OCI-LY3 (cell line): ENCODE measurements around the gene TBX2.

Source experiments
- H2AFZ ChIP-seq: fragments of 200-600, 300-600 bp; shearing (Covaris generic); 2 replicates; pipeline ENCODE4 v1.6.0; 2014; ENCODE audit warnings: antibody characterized with exemption, low read depth, low read length
- H3K27ac ChIP-seq: fragments of 200-600, 300-600 bp; sonication (generic); 2 replicates; pipeline ENCODE4 v1.5.1; 2014; ENCODE audit warnings: mild to moderate bottlenecking, low read length, moderate library complexity, mixed read lengths
- H3K27me3 ChIP-seq: fragments of 200-600, 300-600 bp; sonication (generic); 2 replicates; pipeline ENCODE4 v1.6.1; 2014; ENCODE audit warnings: low read depth, low read length, mixed read lengths
- H3K36me3 ChIP-seq: fragments of 200-600, 300-600 bp; sonication (generic); replicated peaks from 2 replicates; pipeline ENCODE3; 2014; ENCODE audit warnings: low read depth, low read length, mixed read lengths
- H3K4me1 ChIP-seq: fragments of 300-600, 200-600 bp; sonication (generic); 2 replicates; pipeline ENCODE4 v1.6.1; 2014; ENCODE audit warnings: low read length, mixed read lengths
- H3K4me2 ChIP-seq: fragments of 200-600, 300-600 bp; sonication (generic); 2 replicates; pipeline ENCODE4 v1.6.1; 2014; ENCODE audit warnings: low read length, mixed read lengths
- H3K4me3 ChIP-seq: fragments of 300-600, 200-600 bp; sonication (generic); 2 replicates; pipeline ENCODE4 v1.5.1; 2014; ENCODE audit warnings: antibody characterized with exemption, mild to moderate bottlenecking, low read length, moderate library complexity
- H3K79me2 ChIP-seq: fragments of 300-600, 200-600 bp; shearing (Covaris generic); 2 replicates; pipeline ENCODE4 v1.6.1; 2014; ENCODE audit warnings: mild to moderate bottlenecking, low read length, mixed read lengths
- H3K9ac ChIP-seq: fragments of 300-600, 200-600 bp; shearing (Covaris generic); 2 replicates; pipeline ENCODE4 v1.6.0; 2014; ENCODE audit warnings: mild to moderate bottlenecking, low read length, moderate library complexity
- H3K9me3 ChIP-seq: fragments of 200-600, 300-600 bp; shearing (Covaris generic); 2 replicates; pipeline ENCODE4 v1.6.1; 2014; ENCODE audit warnings: low read length, mixed read lengths; ENCODE audit not compliant: insufficient read depth
- H4K20me1 ChIP-seq: fragments of 200-600, 300-600 bp; sonication (generic); 2 replicates; pipeline ENCODE4 v1.6.1; 2016; ENCODE audit warnings: low read length, mixed read lengths; ENCODE audit not compliant: insufficient read depth
- EZH2phosphoT487 ChIP-seq: fragments of 200-600 bp; shearing (Covaris generic); IDR thresholded peaks from 2 replicates; pipeline ENCODE4 v1.6.1; 2018; ENCODE audit warnings: antibody characterized with exemption, mixed run types, low read depth
- TF ChIP-seq, protein P1 (sequence below): fragments of 200-600, 300-600 bp; sonication (generic); IDR thresholded peaks from 2 replicates; pipeline ENCODE4 v1.5.1; 2014; ENCODE audit warnings: antibody characterized with exemption, low read length, low read depth

TBX2 gene

DNA sequence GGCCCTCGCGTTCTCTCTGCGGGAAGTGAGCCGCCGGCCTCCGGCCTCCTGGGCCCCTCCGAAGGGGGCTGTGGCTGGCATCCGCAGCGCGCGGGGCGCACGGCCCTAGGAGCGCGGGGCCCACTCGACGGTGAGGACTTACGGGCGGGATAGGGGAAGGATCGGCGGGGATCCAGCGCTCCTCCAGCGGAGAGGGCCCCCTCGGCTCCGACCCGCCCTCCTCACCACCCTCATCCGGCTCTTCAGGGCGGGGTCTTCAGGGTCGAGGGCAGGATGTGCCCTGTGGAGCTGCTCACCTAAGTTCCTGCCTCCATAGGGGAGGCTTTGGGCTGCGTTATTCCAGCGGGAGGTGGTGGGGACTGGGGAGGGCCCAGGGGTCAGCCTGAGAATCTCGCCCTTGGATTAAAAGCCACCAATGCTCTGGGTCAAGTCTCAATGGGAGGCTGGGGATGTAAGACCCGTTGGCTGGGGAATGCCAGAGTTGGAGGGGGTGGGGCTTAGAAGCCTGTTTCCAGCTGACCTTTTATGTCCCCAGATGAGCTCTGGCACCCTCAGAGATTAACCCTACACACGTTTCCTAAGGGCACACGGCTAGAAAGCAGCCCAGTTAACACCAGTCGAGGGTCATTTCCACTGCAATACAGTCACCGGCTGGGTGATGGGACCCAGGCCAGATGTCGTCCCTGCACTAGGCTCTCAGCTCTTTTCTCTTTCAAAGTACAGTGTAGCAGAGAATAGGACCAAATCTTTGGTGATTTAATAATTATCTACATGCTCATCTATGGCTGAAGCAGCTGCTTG, 13.4 kb downstream of the TBX2 start:
- Histone ChIP-seq H3K4me3 (peak overlapping the region; percentile 72; the same call in 1 of the 2 replicates), H2AFZ (no peak overlapping the region), H3K79me2 (no peaks in the 10 kb centered on the region), H4K20me1 (no peaks in the 10 kb centered on the region), H3K4me1 (no peaks in the 10 kb centered on the region), H3K27me3 (peaks cover 6% of the 10 kb centered on the region; the same call in 1 of the 2 replicates), H3K4me2 (peak overlapping the region; percentile 64), H3K9me3 (no peaks in the 10 kb centered on the region), H3K9ac (no peak overlapping the region), H3K36me3 (no peaks in the 10 kb centered on the region), H3K27ac (no peak overlapping the region)
- TF ChIP-seq EZH2phosphoT487, result no peak

GRCh38 chr17:61413661-61414126, 14.1 kb downstream of the TBX2 start:
- no peaks in the 10 kb centered on the region for H4K20me1 ChIP-seq
- H3K4me3 ChIP-seq, result no peak overlapping the region
- H3K4me2 ChIP-seq, result no peak overlapping the region
- H3K9me3 ChIP-seq, result no peaks in the 10 kb centered on the region
- H3K4me1 ChIP-seq, result no peaks in the 10 kb centered on the region
- no peaks in the 10 kb centered on the region for H3K79me2 ChIP-seq
- peaks cover 6% of the 10 kb centered on the region; the same call in 1 of the 2 replicates for H3K27me3 ChIP-seq
- TF ChIP-seq, protein P1, sequence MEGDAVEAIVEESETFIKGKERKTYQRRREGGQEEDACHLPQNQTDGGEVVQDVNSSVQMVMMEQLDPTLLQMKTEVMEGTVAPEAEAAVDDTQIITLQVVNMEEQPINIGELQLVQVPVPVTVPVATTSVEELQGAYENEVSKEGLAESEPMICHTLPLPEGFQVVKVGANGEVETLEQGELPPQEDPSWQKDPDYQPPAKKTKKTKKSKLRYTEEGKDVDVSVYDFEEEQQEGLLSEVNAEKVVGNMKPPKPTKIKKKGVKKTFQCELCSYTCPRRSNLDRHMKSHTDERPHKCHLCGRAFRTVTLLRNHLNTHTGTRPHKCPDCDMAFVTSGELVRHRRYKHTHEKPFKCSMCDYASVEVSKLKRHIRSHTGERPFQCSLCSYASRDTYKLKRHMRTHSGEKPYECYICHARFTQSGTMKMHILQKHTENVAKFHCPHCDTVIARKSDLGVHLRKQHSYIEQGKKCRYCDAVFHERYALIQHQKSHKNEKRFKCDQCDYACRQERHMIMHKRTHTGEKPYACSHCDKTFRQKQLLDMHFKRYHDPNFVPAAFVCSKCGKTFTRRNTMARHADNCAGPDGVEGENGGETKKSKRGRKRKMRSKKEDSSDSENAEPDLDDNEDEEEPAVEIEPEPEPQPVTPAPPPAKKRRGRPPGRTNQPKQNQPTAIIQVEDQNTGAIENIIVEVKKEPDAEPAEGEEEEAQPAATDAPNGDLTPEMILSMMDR, result no peak
- no peak for TF ChIP-seq EZH2phosphoT487
- no peak overlapping the region for H2AFZ ChIP-seq
- no peak overlapping the region for H3K9ac ChIP-seq
- H3K27ac ChIP-seq, result no peak overlapping the region
- H3K36me3 ChIP-seq, result no peaks in the 10 kb centered on the region

DNA sequence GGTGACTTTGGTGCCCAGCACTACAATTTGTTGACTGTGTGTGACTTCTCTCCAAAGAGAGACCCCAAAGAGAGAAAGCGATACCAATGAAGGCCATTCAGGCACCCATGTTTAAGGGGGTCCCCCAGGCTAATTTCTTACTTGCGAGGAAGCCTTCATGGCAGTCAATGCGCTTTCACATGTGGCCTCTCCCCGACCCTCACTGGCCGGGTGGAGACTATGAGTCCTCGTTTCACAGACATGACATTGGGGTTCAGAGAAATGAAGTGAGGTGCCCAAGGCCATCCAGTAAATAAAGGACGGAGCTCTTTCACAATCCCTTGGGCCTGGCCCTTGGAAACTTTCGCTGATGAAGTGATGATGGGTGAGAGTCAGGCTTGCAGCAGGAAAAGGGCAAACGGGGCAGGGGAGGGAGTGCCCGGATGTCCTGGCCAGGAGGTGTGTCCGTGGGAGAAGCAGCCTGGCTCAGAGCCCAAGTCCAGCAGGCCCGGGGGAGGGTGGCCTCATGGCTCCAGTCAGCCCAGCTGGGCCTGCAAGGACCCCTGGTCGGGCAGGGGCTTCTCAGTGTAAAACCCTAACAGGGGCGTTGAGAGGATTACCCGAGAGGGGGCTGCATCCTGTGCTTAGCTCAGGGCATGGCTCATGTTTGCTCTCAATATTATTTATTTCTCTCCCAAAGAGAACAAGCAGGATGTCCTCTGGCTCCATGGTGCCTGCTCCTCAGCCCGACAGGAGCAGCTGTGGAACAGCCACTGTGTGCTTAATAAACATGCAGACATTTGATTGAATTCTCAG, 14.7 kb downstream of the TBX2 start:
- H3K4me3 ChIP-seq, result no peak overlapping the region
- no peaks in the 10 kb centered on the region for H4K20me1 ChIP-seq
- no peaks in the 10 kb centered on the region for H3K79me2 ChIP-seq
- H3K9ac ChIP-seq, result no peak overlapping the region
- no peak overlapping the region for H3K27ac ChIP-seq
- H3K4me1 ChIP-seq, result no peaks in the 10 kb centered on the region
- peaks cover 6% of the 10 kb centered on the region; the same call in 1 of the 2 replicates for H3K27me3 ChIP-seq
- TF ChIP-seq, protein P1, result no peak
- no peak for TF ChIP-seq EZH2phosphoT487
- no peaks in the 10 kb centered on the region for H3K9me3 ChIP-seq
- no peaks in the 10 kb centered on the region for H3K36me3 ChIP-seq
- H2AFZ ChIP-seq, result no peak overlapping the region
- H3K4me2 ChIP-seq, result no peak overlapping the region

DNA sequence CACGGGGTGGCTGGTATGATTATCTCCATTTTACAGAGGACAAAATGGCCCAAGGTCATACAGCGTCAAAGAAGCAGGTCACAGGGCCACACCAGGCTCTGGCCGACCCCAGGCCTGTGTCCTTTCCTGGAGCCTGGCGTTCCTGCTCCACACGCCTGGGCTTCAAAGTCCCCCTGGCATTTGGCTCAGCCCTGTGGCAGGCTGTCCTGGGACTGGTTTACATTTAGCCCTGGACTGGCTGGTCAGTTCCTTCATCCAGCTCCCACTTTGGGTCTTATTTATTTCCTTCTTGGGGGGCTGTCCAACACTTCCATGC, 15.3 kb downstream of the TBX2 start:
- H3K9me3 ChIP-seq, result no peaks in the 10 kb centered on the region
- peaks cover 6% of the 10 kb centered on the region; the same call in 1 of the 2 replicates for H3K27me3 ChIP-seq
- H3K4me3 ChIP-seq, result no peak overlapping the region
- no peak overlapping the region for H3K27ac ChIP-seq
- H3K4me2 ChIP-seq, result no peak overlapping the region
- H2AFZ ChIP-seq, result no peak overlapping the region
- H3K4me1 ChIP-seq, result no peaks in the 10 kb centered on the region
- H3K36me3 ChIP-seq, result no peaks in the 10 kb centered on the region
- no peak overlapping the region for H3K9ac ChIP-seq
- TF ChIP-seq, protein P1, result no peak
- TF ChIP-seq EZH2phosphoT487, result no peak
- H4K20me1 ChIP-seq, result no peaks in the 10 kb centered on the region
- H3K79me2 ChIP-seq, result no peaks in the 10 kb centered on the region
